Mesendoderm (in vitro differentiated cells): ENCODE measurements around the gene BMPR1B.

Experiments used
- DNase-seq: peaks from one replicate; pipeline ENCODE4 v3.0.0; 2013
- H2AK5ac ChIP-seq: 2 replicates; pipeline ENCODE4 v1.6.1; 2013; ENCODE audit warnings: low read length, inconsistent platforms
- H2BK120ac ChIP-seq: 2 replicates; pipeline ENCODE4 v1.6.1; 2013; ENCODE audit warnings: low read depth, mild to moderate bottlenecking, low read length, moderate library complexity, mixed read lengths
- H2BK15ac ChIP-seq: replicated peaks from 2 replicates; pipeline ENCODE4 v1.6.1; 2013; ENCODE audit warnings: low read depth, mild to moderate bottlenecking, moderate library complexity
- H2BK5ac ChIP-seq: 2 replicates; pipeline ENCODE4 v1.6.1; 2013; ENCODE audit warnings: low read length, inconsistent platforms
- H3K18ac ChIP-seq: 2 replicates; pipeline ENCODE4 v1.6.1; 2013; ENCODE audit warnings: mild to moderate bottlenecking, low read length, mixed read lengths
- H3K23ac ChIP-seq: one replicate; pipeline ENCODE4 v1.6.1; 2013; ENCODE audit warnings: low read length
- H3K27ac ChIP-seq: 2 replicates; pipeline ENCODE4 v1.5.1; 2013; ENCODE audit warnings: low read depth, mild to moderate bottlenecking, inconsistent platforms, low read length, moderate library complexity
- H3K27me3 ChIP-seq: 2 replicates; pipeline ENCODE4 v1.6.1; 2013; ENCODE audit warnings: low read length, control low read depth, mild to moderate bottlenecking, inconsistent platforms; ENCODE audit not compliant: insufficient read depth, poor library complexity
- H3K36me3 ChIP-seq: 2 replicates; pipeline ENCODE4 v1.6.1; 2013; ENCODE audit warnings: low read length, inconsistent platforms; ENCODE audit not compliant: control insufficient read depth, insufficient read depth
- H3K4ac ChIP-seq: one replicate; pipeline ENCODE4 v1.6.1; 2013; ENCODE audit warnings: low read depth, mild to moderate bottlenecking, low read length, moderate library complexity
- H3K4me1 ChIP-seq: 2 replicates; pipeline ENCODE4 v1.6.1; 2013; ENCODE audit warnings: low read depth, low read length, inconsistent platforms; ENCODE audit not compliant: control insufficient read depth
- H3K4me2 ChIP-seq: 2 replicates; pipeline ENCODE4 v1.6.1; 2013; ENCODE audit warnings: low read length
- H3K4me3 ChIP-seq: 2 replicates; pipeline ENCODE4 v1.5.1; 2013; ENCODE audit warnings: mild to moderate bottlenecking, low read length
- H3K56ac ChIP-seq: one replicate; pipeline ENCODE4 v1.6.1; 2013; ENCODE audit warnings: low read length
- H3K79me1 ChIP-seq: 2 replicates; pipeline ENCODE4 v1.6.1; 2013; ENCODE audit warnings: low read length, inconsistent platforms
- H3K79me2 ChIP-seq: 2 replicates; pipeline ENCODE4 v1.6.1; 2013; ENCODE audit warnings: mild to moderate bottlenecking, low read length; ENCODE audit not compliant: control insufficient read depth, insufficient read depth
- H3K9ac ChIP-seq: 2 replicates; pipeline ENCODE4 v1.6.1; 2013; ENCODE audit warnings: low read length, inconsistent platforms
- H4K5ac ChIP-seq: one replicate; pipeline ENCODE4 v1.6.1; 2013; ENCODE audit warnings: low read length
- H4K8ac ChIP-seq: one replicate; pipeline ENCODE4 v1.6.1; 2013; ENCODE audit warnings: low read depth, mild to moderate bottlenecking, control low read depth, low read length, moderate library complexity
- WGBS: extraction: QIAGEN DNeasy Blood & Tissue Kit; methylation state at CpG from one replicate; pipeline ENCODE4 v1.1.7; 2013; ENCODE audit warnings: low lambda C conversion rate, missing lambda C conversion rate; ENCODE audit not compliant: insufficient coverage; ENCODE audit errors: extremely low coverage; 5-methylcytosine and 5-hydroxymethylcytosine counted together

Gene BMPR1B

GRCh38 chr4:95156452-95156765, 398.7 kb downstream of the BMPR1B start:
- Histone ChIP-seq H3K18ac (no peak overlapping the region), H3K4ac (no peak overlapping the region), H3K4me3 (no peak overlapping the region), H2BK5ac (no peak overlapping the region), H4K5ac (no peak overlapping the region), H3K56ac (no peak overlapping the region), H2AK5ac (no peak overlapping the region), H3K79me2 (no peaks in the 10 kb centered on the region), H3K4me1 (peaks cover 1% of the 10 kb centered on the region), H2BK15ac (no peak overlapping the region), H3K27ac (no peak overlapping the region), H4K8ac (no peak overlapping the region), H3K36me3 (no peaks in the 10 kb centered on the region), H3K27me3 (no peaks in the 10 kb centered on the region), H3K4me2 (no peak overlapping the region), H3K9ac (no peak overlapping the region), H3K23ac (no peak overlapping the region), H2BK120ac (no peak overlapping the region), H3K79me1 (no peaks in the 10 kb centered on the region)
- no peak for DNase-seq
- WGBS = no CpG with 5 or more reads among the region's 3 CpGs

GRCh38 chr4:95157596-95157995, 399.8 kb downstream of the BMPR1B start:
- Histone ChIP-seq H2BK15ac (no peak overlapping the region), H3K9ac (no peak overlapping the region), H2BK120ac (no peak overlapping the region), H3K27ac (no peak overlapping the region), H3K79me2 (no peaks in the 10 kb centered on the region), H3K4ac (no peak overlapping the region), H3K23ac (no peak overlapping the region), H2BK5ac (no peak overlapping the region), H2AK5ac (no peak overlapping the region), H4K5ac (no peak overlapping the region), H3K56ac (no peak overlapping the region), H3K4me3 (no peak overlapping the region), H3K27me3 (no peaks in the 10 kb centered on the region), H3K18ac (no peak overlapping the region), H3K36me3 (no peaks in the 10 kb centered on the region), H3K4me1 (peaks cover 6% of the 10 kb centered on the region), H3K4me2 (no peak overlapping the region), H4K8ac (no peak overlapping the region), H3K79me1 (no peaks in the 10 kb centered on the region)
- no peak for DNase-seq

GRCh38 chr4:95158045-95158444, 400.3 kb downstream of the BMPR1B start:
- Histone ChIP-seq H3K4ac (no peak overlapping the region), H3K4me2 (no peak overlapping the region), H3K79me2 (no peaks in the 10 kb centered on the region), H3K23ac (no peak overlapping the region), H4K8ac (no peak overlapping the region), H3K36me3 (no peaks in the 10 kb centered on the region), H3K18ac (no peak overlapping the region), H3K4me3 (no peak overlapping the region), H4K5ac (no peak overlapping the region), H3K79me1 (no peaks in the 10 kb centered on the region), H3K56ac (no peak overlapping the region), H2BK120ac (no peak overlapping the region), H3K9ac (no peak overlapping the region), H2AK5ac (no peak overlapping the region), H2BK15ac (no peak overlapping the region), H3K27ac (no peak overlapping the region), H3K27me3 (no peaks in the 10 kb centered on the region), H2BK5ac (no peak overlapping the region), H3K4me1 (peaks cover 6% of the 10 kb centered on the region)
- DNase-seq = no peak
- WGBS = no CpG with 5 or more reads among the region's 2 CpGs

- Histone ChIP-seq H3K18ac (no peak overlapping the region), H2BK120ac (no peak overlapping the region), H3K27me3 (no peaks in the 10 kb centered on the region), H3K4me2 (no peak overlapping the region), H3K23ac (no peak overlapping the region), H3K4me3 (no peak overlapping the region), H3K79me1 (no peaks in the 10 kb centered on the region), H2BK15ac (no peak overlapping the region), H3K36me3 (no peaks in the 10 kb centered on the region), H3K4me1 (peaks cover 6% of the 10 kb centered on the region), H3K27ac (no peak overlapping the region), H4K5ac (no peak overlapping the region), H3K4ac (no peak overlapping the region), H3K79me2 (no peaks in the 10 kb centered on the region), H3K9ac (no peak overlapping the region), H3K56ac (no peak overlapping the region), H4K8ac (no peak overlapping the region), H2AK5ac (no peak overlapping the region), H2BK5ac (no peak overlapping the region)
- no peak for DNase-seq
- no CpG with 5 or more reads among the region's 2 CpGs for WGBS
These were observed 400.9 kb downstream of the BMPR1B start for GRCh38 chr4:95158626-95159025.

GRCh38 chr4:95159384-95159783, 401.6 kb downstream of the BMPR1B start:
- Histone ChIP-seq H3K4me3 (no peak overlapping the region), H2BK120ac (no peak overlapping the region), H4K5ac (no peak overlapping the region), H3K79me1 (no peaks in the 10 kb centered on the region), H3K36me3 (no peaks in the 10 kb centered on the region), H3K9ac (no peak overlapping the region), H3K23ac (no peak overlapping the region), H2AK5ac (no peak overlapping the region), H3K27me3 (no peaks in the 10 kb centered on the region), H3K4me2 (no peak overlapping the region), H2BK15ac (no peak overlapping the region), H4K8ac (no peak overlapping the region), H3K18ac (no peak overlapping the region), H3K4ac (no peak overlapping the region), H3K79me2 (no peaks in the 10 kb centered on the region), H3K4me1 (peaks cover 6% of the 10 kb centered on the region), H3K27ac (no peak overlapping the region), H3K56ac (no peak overlapping the region), H2BK5ac (no peak overlapping the region)
- WGBS = no CpG with 5 or more reads among the region's 4 CpGs
- DNase-seq = no peak

- Histone ChIP-seq H3K4me1 (peaks cover 6% of the 10 kb centered on the region), H3K27me3 (no peaks in the 10 kb centered on the region), H3K79me1 (no peaks in the 10 kb centered on the region), H3K36me3 (no peaks in the 10 kb centered on the region), H2BK15ac (no peak overlapping the region), H3K56ac (peak overlapping the region; percentile 6), H3K27ac (no peak overlapping the region), H4K8ac (no peak overlapping the region), H3K4ac (no peak overlapping the region), H2AK5ac (no peak overlapping the region), H2BK120ac (no peak overlapping the region), H3K23ac (no peak overlapping the region), H3K4me3 (no peak overlapping the region), H2BK5ac (no peak overlapping the region), H4K5ac (no peak overlapping the region), H3K9ac (no peak overlapping the region), H3K18ac (no peak overlapping the region), H3K4me2 (no peak overlapping the region), H3K79me2 (no peaks in the 10 kb centered on the region)
- DNase-seq = peak; percentile 59
- WGBS = no CpG with 5 or more reads among the region's 12 CpGs
These were observed 404.2 kb downstream of the BMPR1B start for GRCh38 chr4:95161781-95162469.
